IMR-90 (cell line): ENCODE measurements around the gene CNPPD1. TPM values are rescaled to one million over a fixed set of nuclear protein-coding genes. Genes with fewer than 3 reads are reported as not detected.
A peak's percentile ranks its signal among the peaks of the same experiment; 100 is the strongest.

Experiments used
- ATAC-seq: fragments of 200-7000 bp; cut with Tn5 transposase; 2 replicates; pipeline ENCODE4 v1.9.1; 2020; ENCODE audit warnings: low read depth, mild to moderate bottlenecking, moderate library complexity
- BruUV-seq: library from RNA; stranded (reverse); fragments of 400-500 nt; replicated peaks from 2 replicates; lab custom pipeline; 2021; lab: Mats Ljungman, UMichigan
- CTCF ChIA-PET: fragments of 300-600 bp; formaldehyde crosslinking; extraction: SDS; loops from one replicate; lab custom pipeline; 2021; ENCODE audit warnings: antibody characterized with exemption; lab: Yijun Ruan, JAX
- POLR2A ChIA-PET: fragments of 300-600 bp; sonication (Branson Sonifier 250); formaldehyde crosslinking; loops from one replicate; lab custom pipeline; 2022; ENCODE audit warnings: antibody characterized with exemption; ENCODE audit not compliant: unreplicated experiment; lab: Charles Lee
- DNase-seq: peaks from one replicate; pipeline ENCODE4 v3.0.0; 2013
- H2AFZ ChIP-seq: replicated peaks from 2 replicates; pipeline ENCODE3; 2013; ENCODE audit warnings: low read length, mild to moderate bottlenecking; ENCODE audit not compliant: poor library complexity
- H2AK5ac ChIP-seq: 2 replicates; pipeline ENCODE4 v1.6.1; 2013; ENCODE audit warnings: low read depth, low read length, inconsistent platforms
- H2AK9ac ChIP-seq: replicated peaks from 2 replicates; pipeline ENCODE3; 2013; ENCODE audit warnings: mild to moderate bottlenecking, low read depth, low read length, moderate library complexity; ENCODE audit not compliant: poor library complexity
- H2BK120ac ChIP-seq: 2 replicates; pipeline ENCODE4 v1.6.1; 2013; ENCODE audit warnings: low read depth, low read length, inconsistent platforms
- H2BK15ac ChIP-seq: 3 replicates; pipeline ENCODE4 v1.6.1; 2013; ENCODE audit warnings: low read depth, low read length, inconsistent platforms
- H2BK20ac ChIP-seq: 2 replicates; pipeline ENCODE4 v1.6.1; 2013; ENCODE audit warnings: low read depth, mild to moderate bottlenecking, inconsistent platforms, low read length, moderate library complexity
- H2BK5ac ChIP-seq: 2 replicates; pipeline ENCODE4 v1.6.1; 2013; ENCODE audit warnings: mild to moderate bottlenecking, low read depth, low read length, inconsistent platforms; ENCODE audit not compliant: poor library complexity, severe bottlenecking
- H3K14ac ChIP-seq: replicated peaks from 2 replicates; pipeline ENCODE4 v1.6.1; 2013; ENCODE audit warnings: low read depth, low read length, inconsistent platforms
- H3K18ac ChIP-seq: 2 replicates; pipeline ENCODE4 v1.6.1; 2013; ENCODE audit warnings: low read depth, low read length, control low read depth
- H3K23ac ChIP-seq: 2 replicates; pipeline ENCODE4 v1.6.1; 2013; ENCODE audit warnings: low read depth, low read length, inconsistent platforms
- H3K27ac ChIP-seq: 2 replicates; pipeline ENCODE4 v1.5.1; 2013; ENCODE audit warnings: mild to moderate bottlenecking, control low read depth, low read length; ENCODE audit not compliant: insufficient read depth
- H3K27me3 ChIP-seq: 2 replicates; pipeline ENCODE4 v1.6.1; 2013; ENCODE audit warnings: low read length; ENCODE audit not compliant: control insufficient read depth, insufficient read depth
- H3K36me3 ChIP-seq: 2 replicates; pipeline ENCODE4 v1.6.1; 2013; ENCODE audit warnings: low read length, mixed read lengths; ENCODE audit not compliant: control insufficient read depth, insufficient read depth
- H3K4ac ChIP-seq: 2 replicates; pipeline ENCODE4 v1.6.1; 2013; ENCODE audit warnings: low read depth, low read length, inconsistent platforms
- H3K4me1 ChIP-seq: 2 replicates; pipeline ENCODE4 v1.6.1; 2013; ENCODE audit warnings: low read length, mixed read lengths; ENCODE audit not compliant: control insufficient read depth, insufficient read depth
- H3K4me2 ChIP-seq: 2 replicates; pipeline ENCODE4 v1.6.1; 2013; ENCODE audit warnings: low read depth, mild to moderate bottlenecking, control low read depth, low read length, moderate library complexity
- H3K4me3 ChIP-seq: 2 replicates; pipeline ENCODE4 v1.5.1; 2013; ENCODE audit warnings: low read depth, mild to moderate bottlenecking, control low read depth, low read length, moderate library complexity; ENCODE audit not compliant: insufficient read depth
- H3K56ac ChIP-seq: 2 replicates; pipeline ENCODE4 v1.6.1; 2013; ENCODE audit warnings: low read length, inconsistent platforms; ENCODE audit not compliant: insufficient read depth; ENCODE audit errors: extremely low read depth
- H3K79me1 ChIP-seq, 2 experiments: 2 replicates each; pipeline ENCODE4 v1.6.1; 2013; ENCODE audit warnings: low read length in 2 of 2, inconsistent platforms in 1 of 2, low read depth in 1 of 2
- H3K9ac ChIP-seq: 2 replicates; pipeline ENCODE4 v1.6.1; 2013; ENCODE audit warnings: low read depth, low read length, control low read depth
- H3K9me1 ChIP-seq: 2 replicates; pipeline ENCODE4 v1.6.1; 2013; ENCODE audit warnings: low read length, inconsistent platforms; ENCODE audit not compliant: insufficient read depth
- H3K9me3 ChIP-seq: 2 replicates; pipeline ENCODE4 v1.6.1; 2013; ENCODE audit warnings: low read length; ENCODE audit not compliant: control insufficient read depth, insufficient read depth
- H4K20me1 ChIP-seq: 2 replicates; pipeline ENCODE4 v1.6.1; 2013; ENCODE audit warnings: low read length, inconsistent platforms; ENCODE audit not compliant: insufficient read depth
- H4K5ac ChIP-seq: 2 replicates; pipeline ENCODE4 v1.6.1; 2013; ENCODE audit warnings: mild to moderate bottlenecking, low read depth, low read length, control low read depth
- H4K8ac ChIP-seq, 2 experiments: 2 replicates each; pipeline ENCODE4 v1.6.1; 2013; ENCODE audit warnings: low read depth in 2 of 2, low read length in 2 of 2, control low read depth in 1 of 2, inconsistent platforms in 1 of 2
- H4K91ac ChIP-seq: 2 replicates; pipeline ENCODE4 v1.6.1; 2013; ENCODE audit warnings: low read depth, low read length, inconsistent platforms; ENCODE audit not compliant: insufficient read depth
- MXI1 ChIP-seq: IDR thresholded peaks from 2 replicates; pipeline ENCODE4 v1.6.1; 2012; ENCODE audit warnings: low read depth, mild to moderate bottlenecking, low read length, moderate library complexity, borderline replicate concordance
- RAD21 ChIP-seq: IDR thresholded peaks from 2 replicates; pipeline ENCODE4 v1.6.1; 2012; ENCODE audit warnings: low read length, improper control_type of control experiment
- SMC3 ChIP-seq: fragments of 150-350 bp; IDR thresholded peaks from 2 replicates; pipeline ENCODE4 v1.6.1; 2016; ENCODE audit warnings: low read depth, mild to moderate bottlenecking, antibody characterized with exemption, low read length, moderate library complexity
- whole genome bisulfite sequencing, 2 experiments: methylation state at CpG; one replicate each; pipeline versions ENCODE4 v1.1.5 to v1.1.7; 2013; ENCODE audit warnings: missing lambda C conversion rate in 2 of 2; ENCODE audit not compliant: insufficient read length in 1 of 2; ENCODE audit errors: extremely low coverage in 2 of 2; 5-methylcytosine and 5-hydroxymethylcytosine counted together
- dilution Hi-C: fragments of 300-500 bp; cut with HindIII; formaldehyde crosslinking; loops from one replicate; pipeline ENCODE4 v1.14.3; 2018; ENCODE audit warnings: low sequenced_read_pairs; ENCODE audit not compliant: unreplicated experiment
- in situ Hi-C: fragments of 300-500 bp; cut with MboI; formaldehyde crosslinking; loops from 3 replicates; pipeline ENCODE4 v1.14.3; 2019; ENCODE audit warnings: low sequenced_read_pairs, inconsistent platforms, mixed read lengths
- intact Hi-C: fragments of 100-400 bp; cut with micrococcal nuclease; formaldehyde crosslinking; loops from 2 replicates; pipeline ENCODE4 v1.10.0; 2022
- polyA plus RNA-seq, 3 experiments: library from polyadenylated mRNA; depleted of rRNA; stranded (reverse); fragments of >200 nt; gene quantifications; 2 replicates each; pipeline ENCODE4 v1.2.3, GENCODE V29; 2012; ENCODE audit warnings: low replicate concordance in 1 of 3
- total RNA-seq: library from RNA; depleted of rRNA; stranded (reverse); fragments of >200 nt; gene quantifications from 2 replicates; pipeline ENCODE4 v1.2.3, GENCODE V29; 2012
- TF ChIP-seq, protein P1 (sequence below): conservative IDR thresholded peaks from 2 replicates; pipeline ENCODE4 v1.5.1; 2012; ENCODE audit warnings: mild to moderate bottlenecking, low read depth, low read length, improper control_type of control experiment

Gene CNPPD1
- total and polyA plus RNA-seq, 2 of the 4 experiments (the other 2 are of a cell fraction), result 11.1 to 29.2 TPM

DNA sequence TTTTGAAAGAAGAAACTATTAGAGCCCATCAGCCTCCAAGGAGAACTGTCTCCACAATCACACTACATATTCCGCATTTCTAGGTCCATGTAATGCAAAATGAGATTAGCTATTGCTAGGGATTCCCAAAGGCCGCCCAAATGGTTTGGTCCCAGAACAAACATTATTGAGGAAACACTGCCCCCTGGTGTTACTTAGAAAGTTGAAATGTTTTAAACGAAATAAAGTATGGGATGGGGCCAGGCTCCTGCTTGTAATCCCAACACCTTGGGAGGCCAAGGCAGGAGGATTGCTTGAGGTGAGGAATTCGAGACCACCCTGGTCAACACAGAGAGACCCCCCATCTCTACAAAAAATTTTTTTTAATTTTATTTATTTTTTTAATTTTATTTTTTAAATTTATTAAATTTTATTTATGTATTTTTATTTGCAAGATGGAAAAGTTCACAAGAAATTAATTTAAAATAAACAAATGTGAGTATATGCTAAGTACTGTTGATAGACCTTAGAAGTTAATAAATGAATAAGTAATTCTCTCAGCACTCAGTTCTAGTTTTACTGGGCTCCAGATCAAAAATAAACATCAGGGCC is 21.6 kb downstream of the CNPPD1 start:
- H2BK15ac ChIP-seq, result no peak overlapping the region
- H3K4me1 ChIP-seq, result peaks cover 3% of the 10 kb centered on the region; the same call in 1 of the 2 replicates
- in situ Hi-C loops (no loop called here), dilution Hi-C loops (no loop called here), intact Hi-C loops (loop anchor here (1.0 to 2.0 kb wide), 5 partner anchors 30 to 159 kb away; no protein-coding TSS in a partner anchor)
- no peak overlapping the region for H3K27ac ChIP-seq
- no peak overlapping the region for H3K9ac ChIP-seq
- H2BK20ac ChIP-seq, result no peak overlapping the region
- no TSS peak for BruUV-seq
- peak; percentile 52; the same call in 1 of the 2 replicates for ATAC-seq
- H2AK5ac ChIP-seq, result no peak overlapping the region
- H3K4me3 ChIP-seq, result no peak overlapping the region
- no peak overlapping the region for H3K18ac ChIP-seq
- H3K56ac ChIP-seq, result no peak overlapping the region
- WGBS, 2 experiments, result no CpG with 5 or more reads among the region's 4 CpGs
- 0 out of 2 replicates have a peak, but pooled peaks cover 3% of the 10 kb centered on the region for H3K36me3 ChIP-seq
- TF ChIP-seq SMC3, result peak; percentile 87
- TF ChIP-seq RAD21, result peak; percentile 78
- TF ChIP-seq, protein P1, sequence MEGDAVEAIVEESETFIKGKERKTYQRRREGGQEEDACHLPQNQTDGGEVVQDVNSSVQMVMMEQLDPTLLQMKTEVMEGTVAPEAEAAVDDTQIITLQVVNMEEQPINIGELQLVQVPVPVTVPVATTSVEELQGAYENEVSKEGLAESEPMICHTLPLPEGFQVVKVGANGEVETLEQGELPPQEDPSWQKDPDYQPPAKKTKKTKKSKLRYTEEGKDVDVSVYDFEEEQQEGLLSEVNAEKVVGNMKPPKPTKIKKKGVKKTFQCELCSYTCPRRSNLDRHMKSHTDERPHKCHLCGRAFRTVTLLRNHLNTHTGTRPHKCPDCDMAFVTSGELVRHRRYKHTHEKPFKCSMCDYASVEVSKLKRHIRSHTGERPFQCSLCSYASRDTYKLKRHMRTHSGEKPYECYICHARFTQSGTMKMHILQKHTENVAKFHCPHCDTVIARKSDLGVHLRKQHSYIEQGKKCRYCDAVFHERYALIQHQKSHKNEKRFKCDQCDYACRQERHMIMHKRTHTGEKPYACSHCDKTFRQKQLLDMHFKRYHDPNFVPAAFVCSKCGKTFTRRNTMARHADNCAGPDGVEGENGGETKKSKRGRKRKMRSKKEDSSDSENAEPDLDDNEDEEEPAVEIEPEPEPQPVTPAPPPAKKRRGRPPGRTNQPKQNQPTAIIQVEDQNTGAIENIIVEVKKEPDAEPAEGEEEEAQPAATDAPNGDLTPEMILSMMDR, result peak; percentile 71
- TF ChIP-seq MXI1, result no peak
- H3K9me1 ChIP-seq, result no peaks in the 10 kb centered on the region; the same call in 1 of the 2 replicates
- no peak overlapping the region for H3K4ac ChIP-seq
- H2AK9ac ChIP-seq, result no peak overlapping the region
- no peaks in the 10 kb centered on the region for H3K27me3 ChIP-seq
- no peak overlapping the region for H3K14ac ChIP-seq
- ChIA-PET POLR2A (no interaction called here), CTCF (interaction anchor here (0.6 to 1.7 kb wide), 16 partner anchors 8 to 279 kb away, joined by 3 to 17 read pairs (median 4); no protein-coding TSS in a partner anchor)
- H4K5ac ChIP-seq, result no peak overlapping the region
- H3K9me3 ChIP-seq, result no peaks in the 10 kb centered on the region
- no peak overlapping the region for H3K23ac ChIP-seq
- no peak overlapping the region for H2AFZ ChIP-seq
- no peak overlapping the region for H2BK5ac ChIP-seq
- peak; percentile 73 for DNase-seq
- no peak overlapping the region for H4K8ac ChIP-seq
- H2BK120ac ChIP-seq, result no peak overlapping the region
- peaks cover 5 to 10% of the 10 kb centered on the region in 2 experiments; a peak in 2 of 4 replicates for H3K79me1 ChIP-seq
- H3K4me2 ChIP-seq, result no peak overlapping the region
- no peak overlapping the region for H4K91ac ChIP-seq
- no peaks in the 10 kb centered on the region for H4K20me1 ChIP-seq
